A673 (cell line): ENCODE data around the gene LRGUK. TPM values are rescaled to one million over a fixed set of nuclear protein-coding genes. Genes with fewer than 3 reads are reported as not detected.
"Not testable (repeated sequence)": the region's sequence is repeated elsewhere in the genome, so short reads cannot be mapped to it uniquely, and the experiment has no call there.

Experiments used
- BruUV-seq: library from RNA; stranded (reverse); fragments of 400-500 nt; replicated peaks from 2 replicates; lab custom pipeline; 2021; lab: Mats Ljungman, UMichigan
- CTCF ChIA-PET: fragments of 300-600 bp; sonication (Branson Sonifier 250); formaldehyde crosslinking; loops from one replicate; lab custom pipeline; 2022; ENCODE audit warnings: antibody characterized with exemption; lab: Charles Lee
- POLR2A ChIA-PET: fragments of 300-600 bp; sonication (Branson Sonifier 250); formaldehyde crosslinking; loops from one replicate; lab custom pipeline; 2022; ENCODE audit warnings: antibody characterized with exemption; ENCODE audit not compliant: low non-redundant PET; lab: Charles Lee
- DNase-seq: peaks from one replicate; pipeline ENCODE4 v3.0.0-alpha.2; 2015; ENCODE audit warnings: low spot score
- H3K27ac ChIP-seq: fragments of 200-600 bp; sonication (generic); 2 replicates; pipeline ENCODE4 v1.5.1; 2016; ENCODE audit warnings: mixed run types, low read depth, mild to moderate bottlenecking, mixed read lengths, antibody characterized with exemption, low read length; ENCODE audit not compliant: poor library complexity, severe bottlenecking
- H3K27me3 ChIP-seq: fragments of 200-600 bp; sonication (generic); replicated peaks from 2 replicates; pipeline ENCODE4 v1.6.1; 2017; ENCODE audit warnings: mixed run types, low read depth, mild to moderate bottlenecking, mixed read lengths, antibody characterized with exemption, low read length; ENCODE audit not compliant: insufficient read depth, poor library complexity
- H3K36me3 ChIP-seq: fragments of 200-600 bp; sonication (generic); 2 replicates; pipeline ENCODE4 v1.6.1; 2016; ENCODE audit warnings: mixed run types, mild to moderate bottlenecking, mixed read lengths, antibody characterized with exemption, low read length; ENCODE audit not compliant: insufficient read depth, poor library complexity, severe bottlenecking
- H3K4me1 ChIP-seq: fragments of 200-600 bp; sonication (generic); 2 replicates; pipeline ENCODE4 v1.6.1; 2017; ENCODE audit warnings: mixed run types, mild to moderate bottlenecking, mixed read lengths, antibody characterized with exemption, low read length; ENCODE audit not compliant: insufficient read depth, poor library complexity, severe bottlenecking
- H3K4me3 ChIP-seq: fragments of 200-600 bp; sonication (generic); 2 replicates; pipeline ENCODE4 v1.5.1; 2016; ENCODE audit warnings: low read depth, mixed run types, mild to moderate bottlenecking, mixed read lengths, low read length; ENCODE audit not compliant: poor library complexity, severe bottlenecking
- H3K9me3 ChIP-seq: fragments of 200-600 bp; sonication (generic); 2 replicates; pipeline ENCODE4 v1.6.1; 2016; ENCODE audit warnings: mixed run types, low read depth, mild to moderate bottlenecking, mixed read lengths, antibody characterized with exemption, low read length; ENCODE audit not compliant: poor library complexity, severe bottlenecking
- EZH2 ChIP-seq: fragments of 200-600 bp; sonication (generic); IDR thresholded peaks from 2 replicates; pipeline ENCODE4 v1.6.1; 2017; ENCODE audit warnings: borderline replicate concordance, low read depth, mild to moderate bottlenecking, mixed read lengths, antibody characterized with exemption, low read length; ENCODE audit not compliant: poor library complexity, severe bottlenecking
- intact Hi-C: fragments of 100-400 bp; cut with micrococcal nuclease; formaldehyde crosslinking; loops from one replicate; pipeline ENCODE4 v1.10.0; 2022; ENCODE audit not compliant: unreplicated experiment
- total RNA-seq: library from RNA; stranded (reverse); gene quantifications from 2 replicates; pipeline ENCODE4 v1.2.3, GENCODE V29; 2021
- TF ChIP-seq, protein P1 (sequence below): fragments of 300-800, 200-600 bp; sonication (generic); conservative IDR thresholded peaks from 2 replicates; pipeline ENCODE4 v1.5.1; 2017; ENCODE audit warnings: low read depth, mild to moderate bottlenecking, antibody characterized with exemption, low read length, moderate library complexity, mixed read lengths

Gene LRGUK
- total RNA-seq, 1 experiment from 2014 or later: 0.54 TPM

DNA sequence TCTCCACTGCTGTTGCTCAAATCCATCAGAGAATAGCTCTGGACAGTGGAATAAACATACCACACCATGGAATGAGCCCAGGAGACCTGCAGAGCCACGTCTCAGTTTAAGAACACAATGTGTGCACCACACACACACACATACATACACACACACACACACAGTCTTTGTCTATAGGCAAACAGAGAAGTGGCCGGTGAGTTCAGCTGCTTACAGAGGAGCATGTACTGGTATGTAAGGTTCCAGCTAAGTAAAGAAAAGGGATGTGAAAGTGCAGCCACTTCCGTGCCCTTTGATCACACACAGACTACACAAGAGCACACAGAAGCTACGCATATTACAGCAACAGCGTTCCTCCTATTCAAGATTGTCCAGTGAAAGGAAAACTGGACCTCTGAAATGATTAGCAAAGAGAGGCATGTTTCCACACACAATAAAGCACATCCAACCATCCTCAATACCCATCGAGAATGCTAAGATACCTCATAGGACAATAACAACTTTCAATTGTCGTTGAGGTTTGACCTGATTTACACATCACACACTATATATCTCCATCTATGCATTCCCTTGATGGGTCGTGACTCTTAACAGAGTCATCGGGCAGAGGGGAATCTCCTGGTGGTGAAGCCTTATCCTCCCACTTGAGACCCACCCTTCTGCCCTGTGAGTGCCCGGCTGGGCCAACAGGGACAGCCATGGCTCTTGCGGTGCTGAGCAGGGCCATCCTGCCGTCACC lies 166.0 kb downstream of the LRGUK start:
- TF ChIP-seq, protein P1, sequence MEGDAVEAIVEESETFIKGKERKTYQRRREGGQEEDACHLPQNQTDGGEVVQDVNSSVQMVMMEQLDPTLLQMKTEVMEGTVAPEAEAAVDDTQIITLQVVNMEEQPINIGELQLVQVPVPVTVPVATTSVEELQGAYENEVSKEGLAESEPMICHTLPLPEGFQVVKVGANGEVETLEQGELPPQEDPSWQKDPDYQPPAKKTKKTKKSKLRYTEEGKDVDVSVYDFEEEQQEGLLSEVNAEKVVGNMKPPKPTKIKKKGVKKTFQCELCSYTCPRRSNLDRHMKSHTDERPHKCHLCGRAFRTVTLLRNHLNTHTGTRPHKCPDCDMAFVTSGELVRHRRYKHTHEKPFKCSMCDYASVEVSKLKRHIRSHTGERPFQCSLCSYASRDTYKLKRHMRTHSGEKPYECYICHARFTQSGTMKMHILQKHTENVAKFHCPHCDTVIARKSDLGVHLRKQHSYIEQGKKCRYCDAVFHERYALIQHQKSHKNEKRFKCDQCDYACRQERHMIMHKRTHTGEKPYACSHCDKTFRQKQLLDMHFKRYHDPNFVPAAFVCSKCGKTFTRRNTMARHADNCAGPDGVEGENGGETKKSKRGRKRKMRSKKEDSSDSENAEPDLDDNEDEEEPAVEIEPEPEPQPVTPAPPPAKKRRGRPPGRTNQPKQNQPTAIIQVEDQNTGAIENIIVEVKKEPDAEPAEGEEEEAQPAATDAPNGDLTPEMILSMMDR: no peak
- TF ChIP-seq EZH2: no peak
- Histone ChIP-seq H3K27me3 (no peaks in the 10 kb centered on the region), H3K27ac (no peak overlapping the region), H3K36me3 (no peaks in the 10 kb centered on the region), H3K9me3 (no peaks in the 10 kb centered on the region), H3K4me1 (peaks cover under 1% of the 10 kb centered on the region), H3K4me3 (no peak overlapping the region)
- no peak for DNase-seq
- no TSS peak for BruUV-seq
- ChIA-PET CTCF (no interaction called here), POLR2A (no interaction called here)
- intact Hi-C loops: no loop called here

DNA sequence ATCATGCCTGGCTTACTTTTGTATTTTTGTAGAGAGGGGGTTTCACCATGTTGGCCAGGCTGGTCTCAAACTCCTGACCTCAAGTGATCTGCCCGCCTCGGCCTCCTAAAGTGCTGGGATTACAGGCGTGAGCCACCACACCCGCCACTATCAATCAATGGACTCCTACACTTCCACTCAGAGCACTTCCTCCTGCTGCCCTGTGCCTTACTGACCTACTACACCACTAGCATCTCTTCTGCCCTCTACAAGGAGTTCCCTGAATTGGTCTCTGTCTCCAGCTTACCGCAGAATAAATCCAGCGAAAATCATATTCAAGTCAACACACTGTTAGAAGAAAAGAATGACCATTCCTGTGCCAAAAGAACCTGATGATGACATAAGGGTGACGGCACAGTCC lies 168.8 kb downstream of the LRGUK start:
- H3K27me3 ChIP-seq, H3K4me3 ChIP-seq, BruUV-seq, H3K9me3 ChIP-seq, POLR2A ChIA-PET, H3K4me1 ChIP-seq, H3K27ac ChIP-seq, intact Hi-C loops, CTCF ChIA-PET, DNase-seq: not testable (repeated sequence)
- H3K36me3 ChIP-seq: peaks cover 16% of the 10 kb centered on the region

GRCh38 chr7:134297489-134297888 lies 170.3 kb downstream of the LRGUK start:
- no peak for DNase-seq
- intact Hi-C loops: no loop called here
- ChIA-PET POLR2A (no interaction called here), CTCF (no interaction called here)
- no peaks in the 10 kb centered on the region for H3K9me3 ChIP-seq
- H3K27me3 ChIP-seq: no peaks in the 10 kb centered on the region
- no peak overlapping the region for H3K27ac ChIP-seq
- peaks cover 27% of the 10 kb centered on the region for H3K36me3 ChIP-seq
- no peak for TF ChIP-seq EZH2
- TF ChIP-seq, protein P1: no peak
- BruUV-seq: no TSS peak
- H3K4me1 ChIP-seq: no peaks in the 10 kb centered on the region
- H3K4me3 ChIP-seq: no peak overlapping the region
